COLO668 (cell line): ENCODE measurements around the gene GRID1.
"Not testable (repeated sequence)": the region's sequence is repeated elsewhere in the genome, so short reads cannot be mapped to it uniquely, and the experiment has no call there.

Experiments used
- DNase-seq: peaks from one replicate; lab custom pipeline; 2025; ENCODE audit not compliant: unreplicated experiment; lab: John Stamatoyannopoulos, UW

GRID1 gene

DNA sequence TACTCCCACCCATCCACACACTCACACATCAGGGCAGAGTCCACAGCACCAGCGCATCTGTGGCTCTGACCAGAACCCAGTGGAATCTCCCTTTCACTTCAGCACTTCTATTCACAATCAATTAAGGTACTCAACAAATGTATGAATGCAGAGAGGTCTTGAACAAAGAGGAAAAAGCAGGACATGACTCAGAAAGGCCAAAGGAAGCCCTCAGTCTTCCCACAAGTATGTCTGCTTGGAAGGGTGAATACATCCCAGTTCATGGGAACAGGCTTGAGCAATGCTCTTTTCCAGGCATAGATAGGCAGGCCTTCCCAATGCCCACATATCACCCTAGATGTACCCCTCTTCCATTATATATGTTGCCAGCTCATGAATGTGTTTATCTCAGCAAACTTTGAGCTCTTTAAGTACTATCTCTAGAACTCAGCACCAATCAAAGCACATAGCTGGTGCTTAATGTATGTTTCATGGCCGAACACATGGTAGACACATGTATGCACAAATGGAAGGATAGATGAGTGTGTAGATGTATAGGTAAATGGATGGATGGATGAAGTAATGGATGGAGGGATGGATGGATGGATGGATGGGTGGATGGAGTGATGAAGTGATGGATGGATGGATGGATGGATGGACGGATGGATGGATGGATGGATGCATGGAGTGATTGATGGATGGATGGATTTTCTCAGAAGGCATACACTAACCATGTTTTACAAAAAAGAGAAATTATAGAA is 507.6 kb downstream of the GRID1 start:
- no peak for DNase-seq

GRCh38 chr10:85857791-85858190 is 508.8 kb downstream of the GRID1 start:
- no peak for DNase-seq

DNA sequence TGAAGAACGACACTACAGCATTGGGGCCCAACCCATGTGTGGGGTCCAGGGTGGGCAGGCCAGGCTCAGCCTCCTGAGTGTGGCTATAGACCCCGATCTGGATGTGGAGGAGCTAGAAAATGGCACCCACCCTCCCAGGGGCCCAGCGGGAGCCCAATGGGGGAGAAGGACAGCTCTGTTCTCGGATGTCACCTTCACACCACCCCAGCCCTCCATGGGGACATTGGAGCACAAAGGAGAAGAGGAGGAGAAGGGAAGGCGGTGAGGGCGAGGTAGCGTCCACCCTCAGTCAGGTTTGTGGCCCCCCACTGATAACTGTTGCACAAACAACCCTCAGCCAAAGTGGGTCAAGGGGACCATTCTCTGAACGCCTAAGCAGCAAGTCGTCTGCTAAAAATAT is 509.3 kb downstream of the GRID1 start:
- no peak for DNase-seq

DNA sequence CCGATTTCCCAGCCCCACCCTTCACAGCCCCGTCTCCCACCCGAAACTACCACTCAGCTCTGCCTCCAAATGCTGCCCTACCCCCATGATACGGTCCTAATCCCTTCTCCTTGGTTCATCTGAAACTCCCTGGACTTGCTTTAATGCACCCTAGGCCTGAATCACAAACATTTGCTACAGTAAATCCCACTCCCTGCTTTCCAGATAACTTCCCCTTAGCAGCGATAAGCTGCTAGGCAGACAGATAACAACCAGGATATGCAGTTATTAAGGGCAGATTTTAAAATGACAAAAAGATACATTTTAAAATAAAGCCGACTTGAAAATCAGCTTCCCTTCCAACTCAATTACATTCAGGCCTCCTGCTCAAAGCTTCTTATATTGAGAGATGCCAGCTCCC is 514.7 kb downstream of the GRID1 start:
- DNase-seq: no peak

DNA sequence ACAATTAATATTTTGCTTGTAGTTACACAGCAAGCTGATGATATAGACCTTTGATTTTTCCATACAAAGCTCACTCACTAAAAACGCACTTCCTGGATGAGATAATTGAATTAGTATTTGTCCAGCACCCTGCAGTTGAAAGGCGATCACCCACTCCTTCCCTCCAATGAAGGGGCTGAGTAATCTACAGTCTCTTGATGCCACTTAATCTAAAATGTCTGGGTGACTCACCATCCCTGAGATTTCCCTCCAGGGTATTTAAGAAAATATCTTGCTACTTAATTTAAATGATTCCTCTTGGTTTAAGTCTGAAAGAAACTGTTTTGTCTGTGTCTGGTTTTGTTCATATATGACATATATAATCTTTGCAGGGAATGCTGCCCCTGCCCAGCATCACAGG is 515.3 kb downstream of the GRID1 start:
- no peak for DNase-seq

DNA sequence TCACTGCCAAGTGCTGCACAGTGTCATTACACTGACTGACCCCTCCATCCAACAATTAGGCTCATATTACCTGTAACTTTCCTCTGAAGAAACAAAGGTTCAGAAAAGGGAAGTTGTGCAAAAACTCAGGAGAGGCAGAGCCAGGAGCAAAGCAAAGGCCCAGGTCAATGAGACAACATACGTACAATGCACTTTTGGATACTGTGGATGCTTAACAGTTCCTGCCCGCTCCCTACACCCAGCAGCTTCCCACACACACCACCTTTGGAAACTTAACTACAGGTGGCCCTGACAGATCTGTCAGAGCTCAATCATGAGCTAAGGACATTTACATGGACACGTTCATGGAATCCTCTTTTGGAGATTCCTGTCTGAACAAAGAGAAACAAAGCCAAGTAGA is 515.9 kb downstream of the GRID1 start:
- DNase-seq: no peak

DNA sequence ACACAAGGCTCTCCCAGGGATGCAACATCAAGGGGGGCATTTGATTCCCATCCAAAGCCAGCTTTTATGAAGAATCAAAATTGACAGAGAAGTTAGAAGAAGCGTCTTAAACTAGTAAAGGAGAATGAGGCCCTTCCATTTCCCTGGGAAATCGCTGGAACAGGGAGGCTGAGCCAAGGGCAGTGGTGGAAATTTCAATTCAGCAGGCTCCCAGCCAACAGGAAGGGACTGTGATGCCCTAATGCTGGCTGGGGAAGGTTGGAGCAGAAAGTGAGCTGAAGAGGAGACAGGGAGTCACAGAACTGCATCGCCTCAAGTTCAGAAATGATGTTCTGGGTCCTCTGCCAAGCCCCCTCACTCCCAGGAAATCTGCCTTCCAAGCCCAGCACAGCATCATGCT is 517.3 kb downstream of the GRID1 start:
- DNase-seq: no peak

DNA sequence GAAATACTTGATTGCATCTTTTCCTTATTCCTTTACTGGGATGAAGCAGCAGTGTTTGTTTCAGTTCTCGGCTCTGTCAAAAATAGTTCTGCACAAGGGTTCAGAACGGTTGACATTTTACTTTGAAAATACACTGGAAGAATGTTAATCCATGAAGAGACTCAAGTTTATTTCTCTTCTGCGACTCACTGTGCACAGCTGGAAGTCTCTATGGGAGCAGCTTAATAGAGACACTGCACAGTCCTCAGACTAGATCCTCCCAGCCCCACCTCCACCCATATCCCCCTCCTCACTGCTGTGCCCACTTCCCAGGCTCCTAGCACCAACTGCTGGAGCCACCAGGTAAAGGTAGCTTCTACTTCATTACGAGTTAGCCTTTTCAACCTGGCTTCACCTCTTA is 517.8 kb downstream of the GRID1 start:
- no peak for DNase-seq

- no peak for DNase-seq
Observed at GRCh38 chr10:85847085-85847484, 519.5 kb downstream of the GRID1 start.

DNA sequence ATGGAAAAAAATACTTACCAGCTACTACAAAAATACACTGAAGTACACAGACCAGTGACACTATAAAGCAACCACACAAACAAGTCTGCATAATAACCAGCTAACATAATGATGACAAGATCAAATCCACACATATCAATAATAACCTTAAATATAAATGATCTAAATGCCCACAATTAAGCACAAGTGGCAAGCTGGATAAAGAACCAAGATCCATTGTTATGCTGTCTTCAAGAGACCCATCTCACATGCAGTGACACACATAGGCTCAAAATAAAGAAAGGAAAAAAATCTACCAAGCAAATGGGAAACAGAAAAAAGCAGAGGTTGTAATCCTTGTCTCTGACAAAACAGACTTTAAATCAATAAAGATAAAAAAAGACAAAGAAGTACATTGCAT is 527.9 kb downstream of the GRID1 start:
- not testable (repeated sequence) for DNase-seq

GRCh38 chr10:85832988-85833387 is 533.6 kb downstream of the GRID1 start:
- DNase-seq: no peak

- no peak for DNase-seq
Observed at GRCh38 chr10:85831422-85831821, 535.2 kb downstream of the GRID1 start.

DNA sequence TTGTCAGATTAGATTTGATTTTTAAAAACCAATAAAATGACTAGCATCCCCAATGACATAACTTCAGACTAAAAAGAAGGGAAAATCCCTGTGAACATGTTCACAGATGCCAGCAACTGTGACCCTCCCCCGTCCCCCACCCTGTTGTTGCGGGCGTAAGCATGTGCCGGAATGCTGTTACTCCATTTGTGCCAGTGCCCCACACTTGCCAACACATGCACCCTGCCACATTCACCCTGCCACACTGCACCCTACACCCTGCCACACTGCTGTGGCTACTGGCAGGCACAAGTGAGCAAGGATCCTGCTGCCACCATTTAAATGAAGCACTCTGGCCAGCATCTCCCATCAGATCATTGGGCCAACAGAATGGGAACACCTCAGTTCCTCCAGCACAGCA is 540.2 kb downstream of the GRID1 start:
- DNase-seq: no peak

DNA sequence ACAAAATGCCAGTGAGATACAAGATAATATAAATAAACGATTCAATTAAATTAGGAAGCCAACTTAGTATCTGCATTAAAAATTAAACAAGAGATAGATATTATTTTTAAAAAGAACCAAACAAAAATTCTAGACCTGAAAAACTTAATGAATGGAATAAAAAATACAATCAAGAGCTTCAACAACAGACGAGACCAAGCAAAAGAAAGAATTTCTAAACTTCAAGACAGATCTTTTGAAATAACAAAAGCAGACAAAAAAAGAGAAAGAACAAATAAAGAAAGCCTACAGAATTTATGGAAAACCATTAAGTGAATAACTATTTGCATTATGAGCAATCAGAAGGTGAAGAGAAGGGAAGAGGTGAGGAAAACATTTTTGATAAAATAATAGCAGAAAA is 555.2 kb downstream of the GRID1 start:
- no peak for DNase-seq

DNA sequence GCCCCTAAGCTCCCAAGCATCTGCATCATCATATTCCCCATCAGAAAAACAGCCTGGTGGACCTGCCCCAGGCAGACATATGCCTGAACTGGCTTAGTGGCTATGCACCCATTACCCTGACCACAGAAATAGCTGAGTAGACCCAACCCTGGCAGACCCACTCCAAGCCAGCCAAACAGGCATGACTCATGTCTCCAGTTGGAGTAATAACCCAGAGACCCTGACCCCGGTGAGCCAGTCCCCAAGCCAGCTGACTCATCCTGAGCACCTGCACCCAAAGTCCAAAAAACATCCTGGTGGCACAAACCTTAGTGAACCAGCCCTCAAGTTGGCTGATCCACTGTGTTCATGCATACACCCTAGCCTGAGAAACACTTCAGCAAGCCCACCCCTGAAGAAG is 555.9 kb downstream of the GRID1 start:
- DNase-seq: no peak

DNA sequence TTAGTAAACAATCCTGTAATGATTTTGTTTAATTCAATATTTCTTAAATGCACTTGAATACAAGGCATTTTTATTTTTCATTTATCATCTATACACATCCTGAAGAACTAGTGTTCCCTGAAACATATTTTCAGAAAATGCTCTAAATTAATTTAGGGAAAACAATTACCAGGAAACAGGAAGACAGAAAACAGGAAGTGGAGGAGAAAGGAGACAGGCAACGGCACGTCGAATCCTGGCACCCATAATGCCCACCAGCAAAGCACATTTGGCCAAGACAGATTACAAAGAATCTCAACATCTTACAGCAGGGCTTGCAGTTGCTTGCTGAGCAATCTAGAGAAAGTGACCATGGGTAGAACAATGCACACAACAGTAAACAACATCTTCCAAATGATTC is 571.1 kb downstream of the GRID1 start:
- DNase-seq: no peak

- DNase-seq: no peak
Observed at GRCh38 chr10:85794553-85794952, 572.0 kb downstream of the GRID1 start.

GRCh38 chr10:85792533-85792858 is 574.1 kb downstream of the GRID1 start:
- no peak for DNase-seq

- DNase-seq: no peak
Observed at GRCh38 chr10:85791818-85792532, 574.6 kb downstream of the GRID1 start.

GRCh38 chr10:85789982-85790789 is 576.4 kb downstream of the GRID1 start:
- DNase-seq: no peak

DNA sequence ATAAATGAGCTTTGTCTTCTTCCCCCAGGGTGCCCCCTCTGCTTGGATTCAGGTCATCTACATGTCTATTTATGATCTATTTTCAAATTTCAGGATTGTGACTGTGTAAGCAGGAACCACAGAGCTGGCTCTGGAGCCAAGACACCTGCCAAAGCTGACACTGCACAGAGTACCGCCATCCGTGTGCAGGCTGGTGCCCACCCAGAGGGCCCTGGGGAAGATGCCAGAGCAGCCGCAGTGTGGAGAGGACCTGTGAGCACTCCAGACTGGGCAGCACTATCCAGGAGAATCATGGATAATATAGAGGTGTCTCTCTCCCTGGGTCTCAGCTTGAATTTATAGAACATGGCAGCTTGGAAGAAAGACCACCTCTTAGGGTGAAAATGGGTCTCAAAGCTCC is 577.5 kb downstream of the GRID1 start:
- no peak for DNase-seq

- no peak for DNase-seq
Observed at GRCh38 chr10:85788570-85788969, 578.0 kb downstream of the GRID1 start.
